Naive thymus-derived CD4-positive, alpha-beta T cell (primary cell): ENCODE results near the gene RFX3. TPM values are rescaled to one million over a fixed set of nuclear protein-coding genes. Genes with fewer than 3 reads are reported as not detected.

ENCODE experiments used
- ATAC-seq: fragments of 150-1000 bp; cut with Tn5 transposase; 2 replicates; pipeline ENCODE4 v1.10.0; 2021; ENCODE audit warnings: mild to moderate bottlenecking, moderate library complexity
- CTCF ChIA-PET: fragments of 350-600 bp; sonication (Branson Sonifier 250); formaldehyde crosslinking; loops from one replicate; lab custom pipeline; 2021; ENCODE audit warnings: antibody characterized with exemption; lab: Charles Lee
- POLR2A ChIA-PET: fragments of 350-600 bp; sonication (Branson Sonifier 250); formaldehyde crosslinking; loops from one replicate; lab custom pipeline; 2021; ENCODE audit warnings: antibody characterized with exemption, inconsistent platforms; lab: Charles Lee
- DNase-seq, 9 donors: peaks; one replicate each; pipeline versions ENCODE4 v3.0.0 to v3.0.0-alpha.2; 2020 to 2022; ENCODE audit warnings: mixed read lengths in 1 of 9
- H3K27ac ChIP-seq: one replicate; pipeline ENCODE4 v1.7.0; 2013; ENCODE audit warnings: mild to moderate bottlenecking, low read depth, low read length, moderate library complexity
- H3K27me3 ChIP-seq, 2 donors: one replicate each; pipeline ENCODE4 v1.7.0; 2013; ENCODE audit warnings: low read length in 2 of 2, mild to moderate bottlenecking in 2 of 2, moderate library complexity in 2 of 2; ENCODE audit not compliant: control insufficient read depth in 2 of 2, insufficient read depth in 2 of 2
- H3K36me3 ChIP-seq, 3 experiments: 1 replicate in 2 of 3; 2 replicates in 1 of 3; pipeline ENCODE4 v1.7.0; 2013; ENCODE audit warnings: low read length in 3 of 3, mild to moderate bottlenecking in 3 of 3, moderate library complexity in 1 of 3; ENCODE audit not compliant: insufficient read depth in 3 of 3, control insufficient read depth in 2 of 3
- H3K4me1 ChIP-seq, 2 donors: one replicate each; pipeline ENCODE4 v1.7.0; 2013; ENCODE audit warnings: low read length in 2 of 2, mild to moderate bottlenecking in 2 of 2, moderate library complexity in 1 of 2; ENCODE audit not compliant: control insufficient read depth in 2 of 2, insufficient read depth in 2 of 2
- H3K4me3 ChIP-seq: 2 replicates; pipeline ENCODE4 v1.7.0; 2013; ENCODE audit warnings: mild to moderate bottlenecking, low read length
- H3K9me3 ChIP-seq, 3 experiments: 1 replicate in 2 of 3; 2 replicates in 1 of 3; pipeline ENCODE4 v1.7.0; 2013; ENCODE audit warnings: low read length in 3 of 3; ENCODE audit not compliant: control insufficient read depth in 2 of 3
- H3K27ac Mint-ChIP-seq, 9 donors: one replicate each; pipeline ENCODE4 v1.8.0; 2020 to 2022; ENCODE audit warnings: mixed read lengths in 9 of 9, mild to moderate bottlenecking in 8 of 9, moderate library complexity in 5 of 9, inconsistent platforms in 2 of 9
- H3K27me3 Mint-ChIP-seq, 5 donors: one replicate each; pipeline ENCODE4 v1.8.0; 2021 to 2022; ENCODE audit warnings: mixed read lengths in 5 of 5, mild to moderate bottlenecking in 1 of 5
- H3K36me3 Mint-ChIP-seq, 5 donors: one replicate each; pipeline ENCODE4 v1.8.0; 2020 to 2022; ENCODE audit warnings: mixed read lengths in 5 of 5, mild to moderate bottlenecking in 3 of 5, inconsistent platforms in 1 of 5
- H3K4me1 Mint-ChIP-seq, 7 donors: one replicate each; pipeline ENCODE4 v1.8.0; 2020 to 2022; ENCODE audit warnings: mixed read lengths in 7 of 7, mild to moderate bottlenecking in 3 of 7, inconsistent platforms in 1 of 7
- H3K4me3 Mint-ChIP-seq, 10 donors: one replicate each; pipeline ENCODE4 v1.8.0; 2020 to 2022; ENCODE audit warnings: mild to moderate bottlenecking in 10 of 10, mixed read lengths in 10 of 10, moderate library complexity in 6 of 10, inconsistent platforms in 2 of 10
- H3K9me3 Mint-ChIP-seq, 11 donors: one replicate each; pipeline ENCODE4 v1.8.0; 2020 to 2022; ENCODE audit warnings: mixed read lengths in 11 of 11, mild to moderate bottlenecking in 4 of 11, inconsistent platforms in 1 of 11, moderate library complexity in 1 of 11
- intact Hi-C, 2 donors: fragments of 100-400 bp; cut with micrococcal nuclease; formaldehyde crosslinking; loops; one replicate each; pipeline ENCODE4 v1.15.1; 2023
- polyA plus RNA-seq, 2 donors: library from polyadenylated mRNA; unstranded; fragments of 300-500 nt; fragmentation: Illumina TruSeq; gene quantifications; one replicate each; pipeline ENCODE4 v1.2.3, GENCODE V29; 2021
- total RNA-seq, 6 experiments: library from RNA in 5 of 6; stranded (reverse) in 5 of 6; gene quantifications; 1 replicate in 5 of 6; 2 replicates in 1 of 6; pipeline ENCODE4 v1.2.3 and lab custom pipeline; 2021 to 2026

Gene RFX3
- total and polyA plus RNA-seq, 7 experiments from 2014 or later = 6.2 to 31.7 (median 24.7) TPM

GRCh38 chr9:3431890-3432289 lies 93.9 kb downstream of the RFX3 start:
- no peak overlapping the region for H3K4me3 Mint-ChIP-seq
- Histone ChIP-seq H3K4me1 (no peaks in the 10 kb centered on the region), H3K27me3 (no peaks in the 10 kb centered on the region), H3K27ac (no peak overlapping the region), H3K9me3 (no peaks in the 10 kb centered on the region), H3K36me3 (no peaks in the 10 kb centered on the region), H3K4me3 (no peak overlapping the region)
- ATAC-seq (no peak), DNase-seq (no peak)
- H3K27ac Mint-ChIP-seq = no peak overlapping the region
- H3K27me3 Mint-ChIP-seq = no peaks in the 10 kb centered on the region
- POLR2A ChIA-PET = no interaction called here
- H3K36me3 Mint-ChIP-seq = peaks cover 5 to 49% (median 35%) of the 10 kb centered on the region in 5 donors
- peaks cover 0 to 19% (median 5%) of the 10 kb centered on the region in 7 donors for H3K4me1 Mint-ChIP-seq
- intact Hi-C loops = no loop called here
- peaks cover 0 to 15% (median 1%) of the 10 kb centered on the region in 11 donors for H3K9me3 Mint-ChIP-seq
- CTCF ChIA-PET = no interaction called here

- Mint-ChIP-seq H3K9me3 (peaks cover 0 to 4% (median 0%) of the 10 kb centered on the region in 11 donors), H3K27me3 (no peaks in the 10 kb centered on the region), H3K4me3 (peak overlapping the region in 1 of 10 donors; percentile 23), H3K36me3 (peaks cover 0 to 27% (median 14%) of the 10 kb centered on the region in 5 donors), H3K4me1 (peaks cover 0 to 19% (median 10%) of the 10 kb centered on the region in 7 donors), H3K27ac (no peak overlapping the region)
- ChIA-PET POLR2A (no interaction called here), CTCF (interaction anchor here (0.5 kb wide), 1 partner anchor 1027 kb away, joined by 3 read pairs; no protein-coding TSS in a partner anchor)
- Histone ChIP-seq H3K27me3 (no peaks in the 10 kb centered on the region), H3K4me1 (no peaks in the 10 kb centered on the region), H3K9me3 (no peaks in the 10 kb centered on the region), H3K36me3 (no peaks in the 10 kb centered on the region), H3K27ac (no peak overlapping the region), H3K4me3 (no peak overlapping the region)
- ATAC-seq (no peak), DNase-seq (no peak)
- intact Hi-C loops = no loop called here
These were observed 105.9 kb downstream of the RFX3 start for GRCh38 chr9:3419893-3420292.

- Mint-ChIP-seq H3K9me3 (no peaks in the 10 kb centered on the region), H3K4me3 (no peak overlapping the region), H3K27me3 (no peaks in the 10 kb centered on the region), H3K27ac (no peak overlapping the region), H3K4me1 (peaks cover 0 to 7% (median 0%) of the 10 kb centered on the region in 7 donors), H3K36me3 (peaks cover 0 to 21% (median 9%) of the 10 kb centered on the region in 5 donors)
- no peak for DNase-seq
- no peaks in the 10 kb centered on the region for H3K9me3 ChIP-seq
- intact Hi-C loops = no loop called here
- H3K4me3 ChIP-seq = no peak overlapping the region
- no peak for ATAC-seq
- no peaks in the 10 kb centered on the region for H3K4me1 ChIP-seq
- H3K27ac ChIP-seq = no peak overlapping the region
- no peaks in the 10 kb centered on the region for H3K36me3 ChIP-seq
- ChIA-PET CTCF (no interaction called here), POLR2A (no interaction called here)
- no peaks in the 10 kb centered on the region for H3K27me3 ChIP-seq
These were observed 109.9 kb downstream of the RFX3 start for GRCh38 chr9:3415906-3416305.

- peaks cover 0 to 7% (median 0%) of the 10 kb centered on the region in 7 donors for H3K4me1 Mint-ChIP-seq
- H3K27me3 Mint-ChIP-seq = no peaks in the 10 kb centered on the region
- H3K9me3 Mint-ChIP-seq = no peaks in the 10 kb centered on the region
- H3K27ac Mint-ChIP-seq = peak overlapping the region in 2 of 9 donors; percentile 3 to 27
- intact Hi-C loops = no loop called here
- CTCF ChIA-PET = no interaction called here
- DNase-seq = no peak
- H3K4me1 ChIP-seq = no peaks in the 10 kb centered on the region
- no peaks in the 10 kb centered on the region for H3K27me3 ChIP-seq
- ATAC-seq = no peak
- H3K36me3 Mint-ChIP-seq = peaks cover 0 to 13% (median 5%) of the 10 kb centered on the region in 5 donors
- no peaks in the 10 kb centered on the region for H3K36me3 ChIP-seq
- POLR2A ChIA-PET = no interaction called here
- H3K4me3 Mint-ChIP-seq = no peak overlapping the region
- H3K4me3 ChIP-seq = no peak overlapping the region
- no peak overlapping the region for H3K27ac ChIP-seq
- H3K9me3 ChIP-seq = no peaks in the 10 kb centered on the region
These were observed 111.8 kb downstream of the RFX3 start for GRCh38 chr9:3413984-3414383.

GRCh38 chr9:3410461-3410860 lies 115.3 kb downstream of the RFX3 start:
- peaks cover 0 to 3% (median 0%) of the 10 kb centered on the region in 7 donors for H3K4me1 Mint-ChIP-seq
- ChIA-PET POLR2A (interaction anchor here (0.7 kb wide), 1 partner anchor 296 kb away, joined by 3 read pairs; no protein-coding TSS in a partner anchor), CTCF (no interaction called here)

GRCh38 chr9:3409453-3409852 lies 116.3 kb downstream of the RFX3 start:
- no peak for DNase-seq
- ChIA-PET POLR2A (interaction anchor here (0.6 kb wide), 1 partner anchor 345 kb away, joined by 4 read pairs; no protein-coding TSS in a partner anchor), CTCF (no interaction called here)
- Histone ChIP-seq H3K27ac (no peak overlapping the region), H3K27me3 (no peaks in the 10 kb centered on the region), H3K36me3 (no peaks in the 10 kb centered on the region), H3K4me1 (no peaks in the 10 kb centered on the region), H3K4me3 (no peak overlapping the region), H3K9me3 (no peaks in the 10 kb centered on the region)
- no peaks in the 10 kb centered on the region for H3K9me3 Mint-ChIP-seq
- no peak overlapping the region for H3K4me3 Mint-ChIP-seq
- H3K4me1 Mint-ChIP-seq = peaks cover 0 to 13% (median 3%) of the 10 kb centered on the region in 7 donors
- no peak for ATAC-seq
- intact Hi-C loops = no loop called here
- H3K36me3 Mint-ChIP-seq = peaks cover 0 to 8% (median 0%) of the 10 kb centered on the region in 5 donors
- H3K27me3 Mint-ChIP-seq = no peaks in the 10 kb centered on the region
- H3K27ac Mint-ChIP-seq = peak overlapping the region in 1 of 9 donors; percentile 37

More at GRCh38 chr9:3410461-3410860, 115.3 kb downstream of the RFX3 start:
- no peak overlapping the region for H3K27ac Mint-ChIP-seq
- no peaks in the 10 kb centered on the region for H3K27me3 ChIP-seq
- H3K4me3 Mint-ChIP-seq = no peak overlapping the region
- no peaks in the 10 kb centered on the region for H3K9me3 ChIP-seq
- intact Hi-C loops = no loop called here
- no peak overlapping the region for H3K27ac ChIP-seq
- no peaks in the 10 kb centered on the region for H3K27me3 Mint-ChIP-seq
- no peak for DNase-seq
- H3K9me3 Mint-ChIP-seq = no peaks in the 10 kb centered on the region
- ATAC-seq = no peak
- H3K4me1 ChIP-seq = no peaks in the 10 kb centered on the region
- H3K36me3 ChIP-seq = no peaks in the 10 kb centered on the region
- H3K4me3 ChIP-seq = no peak overlapping the region
- H3K36me3 Mint-ChIP-seq = peaks cover 0 to 9% (median 0%) of the 10 kb centered on the region in 5 donors

- Mint-ChIP-seq H3K27ac (peak overlapping the region in 2 of 9 donors; percentile 19 to 26), H3K27me3 (no peaks in the 10 kb centered on the region), H3K4me1 (peaks cover 2 to 44% (median 16%) of the 10 kb centered on the region in 7 donors), H3K36me3 (peaks cover 0 to 5% (median 0%) of the 10 kb centered on the region in 5 donors), H3K9me3 (no peaks in the 10 kb centered on the region), H3K4me3 (no peak overlapping the region)
- ChIA-PET CTCF (no interaction called here), POLR2A (no interaction called here)
- H3K36me3 ChIP-seq = no peaks in the 10 kb centered on the region
- no peaks in the 10 kb centered on the region for H3K9me3 ChIP-seq
- peaks cover 0 to 2% of the 10 kb centered on the region in 2 donors for H3K4me1 ChIP-seq
- H3K27me3 ChIP-seq = no peaks in the 10 kb centered on the region
- DNase-seq (no peak), ATAC-seq (no peak)
- intact Hi-C loops = no loop called here
- no peak overlapping the region for H3K4me3 ChIP-seq
- no peak overlapping the region for H3K27ac ChIP-seq
These were observed 122.5 kb downstream of the RFX3 start for GRCh38 chr9:3403315-3403714.
